Erythroblast (primary cell): Measurements from ENCODE around the gene PRG3.

Source experiments
- GATA1 ChIP-seq: IDR thresholded peaks from 2 replicates; pipeline ENCODE4 v1.6.1; 2011; ENCODE audit warnings: low read depth, mild to moderate bottlenecking, control low read depth, low read length, moderate library complexity
- POLR2A ChIP-seq: IDR thresholded peaks from 2 replicates; pipeline ENCODE4 v1.6.1; 2011; ENCODE audit warnings: mild to moderate bottlenecking, low read length

DNA sequence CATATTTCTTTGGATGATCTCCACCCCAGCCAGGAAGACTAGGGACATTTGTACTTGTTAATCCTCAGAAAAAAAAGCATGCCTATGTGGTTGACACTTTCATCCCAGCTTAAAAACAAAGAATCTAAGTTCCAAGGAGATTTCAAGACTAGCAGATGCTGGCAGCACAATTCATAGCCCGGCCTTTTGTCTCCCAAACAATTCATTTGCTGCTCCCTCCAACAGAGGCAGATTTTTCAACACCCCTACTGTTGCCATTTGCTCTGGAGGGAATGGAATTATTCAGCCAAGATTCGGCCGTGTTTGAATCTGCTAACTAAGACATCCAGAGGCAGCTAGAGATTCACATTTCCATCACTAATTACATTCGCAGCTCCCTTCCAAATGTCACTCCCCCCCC, 27.5 kb downstream of the PRG3 start:
- TF ChIP-seq POLR2A (no peak), GATA1 (no peak)
